PC-3 (cell line): ENCODE data around the gene TMCC2.

Experiments
- EZH2 ChIP-seq: fragments of 300-600 bp; sonication (generic); IDR thresholded peaks from one replicate; pipeline ENCODE4 v1.6.1; 2017; ENCODE audit warnings: antibody characterized with exemption, mild to moderate bottlenecking, low read length; ENCODE audit not compliant: unreplicated experiment
- EZH2phosphoT487 ChIP-seq: fragments of 300-600 bp; sonication (generic); IDR thresholded peaks from 2 replicates; pipeline ENCODE4 v1.6.1; 2018; ENCODE audit warnings: mild to moderate bottlenecking, antibody characterized with exemption, low read length, borderline replicate concordance
- TF ChIP-seq, protein P1 (sequence below): fragments of 300-600 bp; sonication (generic); conservative IDR thresholded peaks from 2 replicates; pipeline ENCODE4 v1.5.1; 2017; ENCODE audit warnings: antibody characterized with exemption, low read depth, mild to moderate bottlenecking, low read length

DNA sequence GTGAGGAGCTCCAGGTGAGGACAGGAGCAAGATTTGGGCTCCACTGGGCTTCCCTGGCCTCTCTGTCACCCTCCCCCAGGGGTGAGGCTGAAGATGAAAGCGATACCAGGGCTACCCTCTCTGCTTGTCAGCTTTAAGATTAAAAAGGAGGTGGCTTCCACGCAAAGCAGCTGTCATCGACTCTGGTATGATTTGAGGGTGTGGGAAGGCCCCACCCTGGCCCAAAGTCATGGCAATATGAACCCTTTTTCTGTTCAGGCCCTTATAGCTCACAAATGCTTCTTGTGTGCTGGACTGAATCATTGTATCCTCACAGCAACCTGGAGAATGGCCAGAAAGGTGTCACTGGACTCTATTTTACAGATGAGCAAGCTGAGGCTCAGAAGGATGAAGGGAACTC, 52.2 kb downstream of the TMCC2 start:
- TF ChIP-seq, protein P1, sequence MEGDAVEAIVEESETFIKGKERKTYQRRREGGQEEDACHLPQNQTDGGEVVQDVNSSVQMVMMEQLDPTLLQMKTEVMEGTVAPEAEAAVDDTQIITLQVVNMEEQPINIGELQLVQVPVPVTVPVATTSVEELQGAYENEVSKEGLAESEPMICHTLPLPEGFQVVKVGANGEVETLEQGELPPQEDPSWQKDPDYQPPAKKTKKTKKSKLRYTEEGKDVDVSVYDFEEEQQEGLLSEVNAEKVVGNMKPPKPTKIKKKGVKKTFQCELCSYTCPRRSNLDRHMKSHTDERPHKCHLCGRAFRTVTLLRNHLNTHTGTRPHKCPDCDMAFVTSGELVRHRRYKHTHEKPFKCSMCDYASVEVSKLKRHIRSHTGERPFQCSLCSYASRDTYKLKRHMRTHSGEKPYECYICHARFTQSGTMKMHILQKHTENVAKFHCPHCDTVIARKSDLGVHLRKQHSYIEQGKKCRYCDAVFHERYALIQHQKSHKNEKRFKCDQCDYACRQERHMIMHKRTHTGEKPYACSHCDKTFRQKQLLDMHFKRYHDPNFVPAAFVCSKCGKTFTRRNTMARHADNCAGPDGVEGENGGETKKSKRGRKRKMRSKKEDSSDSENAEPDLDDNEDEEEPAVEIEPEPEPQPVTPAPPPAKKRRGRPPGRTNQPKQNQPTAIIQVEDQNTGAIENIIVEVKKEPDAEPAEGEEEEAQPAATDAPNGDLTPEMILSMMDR: no peak
- no peak for TF ChIP-seq EZH2
- TF ChIP-seq EZH2phosphoT487: no peak
